Glutamatergic neuron (in vitro differentiated cells): ENCODE measurements around the gene IL11. TPM values are rescaled to one million over a fixed set of nuclear protein-coding genes. Genes with fewer than 3 reads are reported as not detected.

Experiments used
- DNase-seq: peaks from one replicate; pipeline ENCODE4 v3.0.0; 2022
- H3K27ac Mint-ChIP-seq: one replicate; pipeline ENCODE4 v1.8.0; 2020; ENCODE audit warnings: mild to moderate bottlenecking, mixed read lengths, inconsistent platforms; ENCODE audit not compliant: unreplicated experiment
- H3K27me3 Mint-ChIP-seq: one replicate; pipeline ENCODE4 v1.8.0; 2020; ENCODE audit warnings: mild to moderate bottlenecking, moderate library complexity, mixed read lengths, inconsistent platforms; ENCODE audit not compliant: unreplicated experiment
- H3K36me3 Mint-ChIP-seq: one replicate; pipeline ENCODE4 v1.8.0; 2020; ENCODE audit warnings: mild to moderate bottlenecking, mixed read lengths, inconsistent platforms; ENCODE audit not compliant: unreplicated experiment
- H3K4me1 Mint-ChIP-seq: one replicate; pipeline ENCODE4 v1.8.0; 2020; ENCODE audit warnings: mild to moderate bottlenecking, low read depth, mixed read lengths, inconsistent platforms; ENCODE audit not compliant: unreplicated experiment
- H3K4me3 Mint-ChIP-seq: one replicate; pipeline ENCODE4 v1.8.0; 2020; ENCODE audit warnings: mild to moderate bottlenecking, mixed read lengths, inconsistent platforms; ENCODE audit not compliant: unreplicated experiment
- H3K9me3 Mint-ChIP-seq: one replicate; pipeline ENCODE4 v1.8.0; 2020; ENCODE audit warnings: mild to moderate bottlenecking, moderate library complexity, mixed read lengths, inconsistent platforms; ENCODE audit not compliant: unreplicated experiment
- CTCF ChIP-seq: fragments of 200-600 bp; sonication (generic); IDR thresholded peaks from one replicate; pipeline ENCODE4 v1.5.0; 2021; ENCODE audit not compliant: partially characterized antibody, unreplicated experiment
- total RNA-seq: library from RNA; stranded (reverse); fragmentation: NEBNext Ultra II Directional; extraction: Animal tissue kit (Norgen Biotek cat#: 25700); gene quantifications from one replicate; pipeline ENCODE4 v1.2.1, GENCODE V29; 2021; ENCODE audit not compliant: unreplicated experiment

Gene IL11
- total RNA-seq, 1 donor from 2014 or later, result 18.1 TPM

- no peak for TF ChIP-seq CTCF
Measured at GRCh38 chr19:55345101-55345817, 25.0 kb downstream of the IL11 start.

GRCh38 chr19:55344444-55344843 lies 25.8 kb downstream of the IL11 start:
- Mint-ChIP-seq H3K4me1 (peaks cover 29% of the 10 kb centered on the region), H3K27me3 (peaks cover 11% of the 10 kb centered on the region), H3K4me3 (no peak overlapping the region), H3K36me3 (peaks cover 3% of the 10 kb centered on the region), H3K9me3 (peaks cover 6% of the 10 kb centered on the region), H3K27ac (no peak overlapping the region)
- DNase-seq, result no peak
- no peak for TF ChIP-seq CTCF

More at GRCh38 chr19:55345101-55345817, 25.0 kb downstream of the IL11 start:
- H3K4me1 Mint-ChIP-seq, result peaks cover 29% of the 10 kb centered on the region
- peaks cover 3% of the 10 kb centered on the region for H3K9me3 Mint-ChIP-seq
- peaks cover 8% of the 10 kb centered on the region for H3K27me3 Mint-ChIP-seq
- no peaks in the 10 kb centered on the region for H3K36me3 Mint-ChIP-seq
- no peak for DNase-seq
- H3K4me3 Mint-ChIP-seq, result peak overlapping the region; percentile 63
- H3K27ac Mint-ChIP-seq, result peak overlapping the region; percentile 81

- Mint-ChIP-seq H3K27me3 (peaks cover 24% of the 10 kb centered on the region), H3K27ac (peak overlapping the region; percentile 15), H3K4me3 (peak overlapping the region; percentile 87), H3K4me1 (peaks cover 17% of the 10 kb centered on the region), H3K36me3 (peaks cover 3% of the 10 kb centered on the region), H3K9me3 (peaks cover 13% of the 10 kb centered on the region)
- DNase-seq, result no peak
- TF ChIP-seq CTCF, result no peak
Measured at GRCh38 chr19:55341595-55342531, 28.4 kb downstream of the IL11 start.

GRCh38 chr19:55341171-55341588 lies 29.1 kb downstream of the IL11 start:
- no peak for TF ChIP-seq CTCF
- peaks cover 3% of the 10 kb centered on the region for H3K36me3 Mint-ChIP-seq
- peak overlapping the region; percentile 87 for H3K4me3 Mint-ChIP-seq
- H3K27me3 Mint-ChIP-seq, result peaks cover 24% of the 10 kb centered on the region
- H3K4me1 Mint-ChIP-seq, result peaks cover 17% of the 10 kb centered on the region
- peak; percentile 92 for DNase-seq
- peak overlapping the region; percentile 76 for H3K27ac Mint-ChIP-seq
- H3K9me3 Mint-ChIP-seq, result peaks cover 14% of the 10 kb centered on the region
